NB4 (cell line): Measurements from ENCODE around the gene SDSL.

Experiments
- CTCF ChIP-seq: IDR thresholded peaks from one replicate; pipeline ENCODE4 v1.5.1; 2012; ENCODE audit warnings: low read depth, low read length
- MAX ChIP-seq: IDR thresholded peaks from 2 replicates; pipeline ENCODE4 v1.6.1; 2011; ENCODE audit warnings: low read depth, low read length
- MYC ChIP-seq: IDR thresholded peaks from 2 replicates; pipeline ENCODE4 v1.6.1; 2011; ENCODE audit warnings: low read depth, low read length
- POLR2A ChIP-seq: IDR thresholded peaks from 2 replicates; pipeline ENCODE4 v1.6.1; 2011; ENCODE audit warnings: mild to moderate bottlenecking; ENCODE audit not compliant: insufficient read length; ENCODE audit errors: extremely low read depth

- TF ChIP-seq CTCF (no peak), MAX (no peak), POLR2A (no peak), MYC (no peak)
Measured at GRCh38 chr12:113436993-113437728, 15.0 kb downstream of the SDSL start.
